ENCODE data around the gene SURF1. TPM values are rescaled to one million over a fixed set of nuclear protein-coding genes. Genes with fewer than 3 reads are reported as not detected.

The SURF1 gene
- total RNA-seq, 4 donors from 2014 or later, result 14.2 to 66.1 (median 50.2) TPM

GRCh38 chr9:133344979-133345378 lies 11.3 kb downstream of the SURF1 start:
- H3K4me3 ChIP-seq, result no peak overlapping the region
- no peaks in the 10 kb centered on the region for H3K9me3 ChIP-seq
- intact Hi-C loops (cut with DNase I; ENCODE audit: low total_unique reads) (no loop called here), in situ Hi-C loops (cut with MboI; ENCODE audit: low pct_ligation_motif_present in 1 of 4, low pct_unique_long_range_greater_than_20kb in 1 of 4, low sequenced_read_pairs in 3 of 4) (loop anchor here in 1 of 4 donors (25.0 kb wide), 1 partner anchor 308 kb away; the partner anchor contains the start of gene GTF3C5)
- no peak for DNase-seq
- WGBS, 2 donors (ENCODE audit: low coverage in 1 of 2), result 97% methylated on average over 12 of the region's 12 CpGs; no CpG with 5 or more reads in 1 of the 2 donors
- H3K36me3 ChIP-seq, result peaks cover 0 to 14% (median 4%) of the 10 kb centered on the region in 4 donors
- no peak overlapping the region for H3K27ac ChIP-seq
- H3K4me1 ChIP-seq, result peaks cover 17 to 28% (median 24%) of the 10 kb centered on the region in 4 donors
- no peaks in the 10 kb centered on the region for H3K27me3 ChIP-seq
- no peak for TF ChIP-seq POLR2A (IDR thresholded peaks at IDR 0.05)
- TF ChIP-seq CTCF (IDR thresholded peaks at IDR 0.05), result no peak
- no peak for TF ChIP-seq EP300 (IDR thresholded peaks at IDR 0.05; ENCODE audit: low read depth)
- TF ChIP-seq POLR2AphosphoS5 (IDR thresholded peaks at IDR 0.05), result no peak

GRCh38 chr9:133344071-133344470 lies 12.2 kb downstream of the SURF1 start:
- intact Hi-C loops (cut with DNase I; ENCODE audit: low total_unique reads), result no loop called here
- in situ Hi-C loops (cut with MboI; ENCODE audit: low pct_ligation_motif_present in 1 of 4, low pct_unique_long_range_greater_than_20kb in 1 of 4, low sequenced_read_pairs in 3 of 4), result loop anchor here in 1 of 4 donors (25.0 kb wide), 1 partner anchor 307 kb away; the partner anchor contains the start of gene GTF3C5

GRCh38 chr9:133342570-133342969 lies 13.7 kb downstream of the SURF1 start:
- Histone ChIP-seq H3K27me3 (no peaks in the 10 kb centered on the region), H3K4me1 (peaks cover 8 to 13% (median 11%) of the 10 kb centered on the region in 4 donors), H3K9me3 (no peaks in the 10 kb centered on the region), H3K36me3 (peaks cover 0 to 10% (median 3%) of the 10 kb centered on the region in 4 donors), H3K27ac (no peak overlapping the region), H3K4me3 (no peak overlapping the region)
- WGBS, 2 donors (ENCODE audit: low coverage in 1 of 2), result 73 to 90% methylated on average over 3 to 11 of the region's 11 CpGs
- intact Hi-C loops (cut with DNase I; ENCODE audit: low total_unique reads), result no loop called here
- in situ Hi-C loops (cut with MboI; ENCODE audit: low pct_ligation_motif_present in 1 of 4, low pct_unique_long_range_greater_than_20kb in 1 of 4, low sequenced_read_pairs in 3 of 4), result loop anchor here in 1 of 4 donors (25.0 kb wide), 1 partner anchor 305 kb away; the partner anchor contains the start of gene GTF3C5
- no peak for DNase-seq
- TF ChIP-seq EP300 (IDR thresholded peaks at IDR 0.05; ENCODE audit: low read depth), result no peak
- TF ChIP-seq POLR2AphosphoS5 (IDR thresholded peaks at IDR 0.05), result no peak
- TF ChIP-seq POLR2A (IDR thresholded peaks at IDR 0.05), result no peak
- TF ChIP-seq CTCF (IDR thresholded peaks at IDR 0.05), result no peak

More at GRCh38 chr9:133344071-133344470, 12.2 kb downstream of the SURF1 start:
- TF ChIP-seq CTCF (IDR thresholded peaks at IDR 0.05), result no peak
- TF ChIP-seq POLR2A (IDR thresholded peaks at IDR 0.05), result no peak
- no peak for TF ChIP-seq EP300 (IDR thresholded peaks at IDR 0.05; ENCODE audit: low read depth)
- TF ChIP-seq POLR2AphosphoS5 (IDR thresholded peaks at IDR 0.05), result no peak
- H3K27ac ChIP-seq, result no peak overlapping the region
- H3K9me3 ChIP-seq, result no peaks in the 10 kb centered on the region
- H3K27me3 ChIP-seq, result no peaks in the 10 kb centered on the region
- H3K4me1 ChIP-seq, result peaks cover 10 to 19% (median 15%) of the 10 kb centered on the region in 4 donors
- no peak overlapping the region for H3K4me3 ChIP-seq
- H3K36me3 ChIP-seq, result peaks cover 0 to 10% (median 3%) of the 10 kb centered on the region in 4 donors
- WGBS, 2 donors (ENCODE audit: low coverage in 1 of 2), result 93% methylated on average over 16 of the region's 19 CpGs; no CpG with 5 or more reads in 1 of the 2 donors
- no peak for DNase-seq

GRCh38 chr9:133342069-133342406 lies 14.2 kb downstream of the SURF1 start:
- DNase-seq, result no peak
- in situ Hi-C loops (cut with MboI; ENCODE audit: low pct_ligation_motif_present in 1 of 4, low pct_unique_long_range_greater_than_20kb in 1 of 4, low sequenced_read_pairs in 3 of 4) (loop anchor here in 1 of 4 donors (25.0 kb wide), 1 partner anchor 305 kb away; the partner anchor contains the start of gene GTF3C5), intact Hi-C loops (cut with DNase I; ENCODE audit: low total_unique reads) (no loop called here)
- 90% methylated on average over 12 of the region's 12 CpGs; no CpG with 5 or more reads in 1 of the 2 donors for WGBS, 2 donors (ENCODE audit: low coverage in 1 of 2)
- Histone ChIP-seq H3K4me3 (no peak overlapping the region), H3K36me3 (peaks cover 0 to 10% (median 3%) of the 10 kb centered on the region in 4 donors), H3K4me1 (peaks cover 8 to 12% (median 10%) of the 10 kb centered on the region in 4 donors), H3K27ac (no peak overlapping the region), H3K9me3 (no peaks in the 10 kb centered on the region), H3K27me3 (no peaks in the 10 kb centered on the region)
- no peak for TF ChIP-seq POLR2AphosphoS5 (IDR thresholded peaks at IDR 0.05)
- TF ChIP-seq POLR2A (IDR thresholded peaks at IDR 0.05), result no peak
- TF ChIP-seq EP300 (IDR thresholded peaks at IDR 0.05; ENCODE audit: low read depth), result no peak
- no peak for TF ChIP-seq CTCF (IDR thresholded peaks at IDR 0.05)
